DND-41 (cell line): ENCODE data around the gene TMPRSS11D.

Experiments
- ATAC-seq: fragments of 200-7000 bp; cut with Tn5 transposase; 3 replicates; pipeline ENCODE4 v1.9.1; 2021; ENCODE audit warnings: low read depth; ENCODE audit not compliant: insufficient read depth
- DNase-seq: peaks from one replicate; pipeline ENCODE4 v3.0.0-alpha.2; 2020
- H2AFZ ChIP-seq: 2 replicates; pipeline ENCODE4 v1.6.0; 2012; ENCODE audit warnings: low read depth, low read length
- H3K27ac ChIP-seq: 2 replicates; pipeline ENCODE4 v1.5.1; 2012; ENCODE audit warnings: low read length, inconsistent platforms
- H3K27me3 ChIP-seq: fragments of 200-600 bp; sonication (generic); 2 replicates; pipeline ENCODE4 v1.6.0; 2012; ENCODE audit warnings: low read length, mild to moderate bottlenecking, inconsistent platforms; ENCODE audit not compliant: insufficient read depth, poor library complexity
- H3K36me3 ChIP-seq: 2 replicates; pipeline ENCODE4 v1.5.1; 2012; ENCODE audit warnings: low read length, inconsistent platforms; ENCODE audit not compliant: insufficient read depth
- H3K4me1 ChIP-seq: 2 replicates; pipeline ENCODE4 v1.5.1; 2012; ENCODE audit warnings: mild to moderate bottlenecking, low read length; ENCODE audit not compliant: insufficient read depth
- H3K4me2 ChIP-seq: 2 replicates; pipeline ENCODE4 v1.6.0; 2012; ENCODE audit warnings: mild to moderate bottlenecking, moderate library complexity, low read length, inconsistent platforms; ENCODE audit not compliant: insufficient read depth
- H3K4me3 ChIP-seq, 2 experiments: fragments of 200-600 bp in 1 of 2; shearing (Covaris generic) in 1 of 2; 2 replicates each; pipeline ENCODE4 v1.5.1; 2012 to 2016; ENCODE audit warnings: inconsistent platforms in 2 of 2, low read length in 2 of 2, mild to moderate bottlenecking in 2 of 2, low read depth in 1 of 2, moderate library complexity in 1 of 2
- H3K79me2 ChIP-seq: 2 replicates; pipeline ENCODE4 v1.6.0; 2012; ENCODE audit warnings: low read length, inconsistent platforms; ENCODE audit not compliant: insufficient read depth
- H3K9ac ChIP-seq: 2 replicates; pipeline ENCODE4 v1.6.0; 2012; ENCODE audit warnings: low read depth, mild to moderate bottlenecking, inconsistent platforms, low read length, moderate library complexity
- H3K9me3 ChIP-seq: 2 replicates; pipeline ENCODE4 v1.5.1; 2012; ENCODE audit warnings: low read length, moderate library complexity, mild to moderate bottlenecking, inconsistent platforms; ENCODE audit not compliant: insufficient read depth, severe bottlenecking
- H4K20me1 ChIP-seq: 2 replicates; pipeline ENCODE4 v1.6.0; 2012; ENCODE audit warnings: low read length; ENCODE audit not compliant: insufficient read depth
- CTCF ChIP-seq: IDR thresholded peaks from 2 replicates; pipeline ENCODE4 v1.5.1; 2012; ENCODE audit warnings: borderline replicate concordance, low read length, moderate library complexity, mild to moderate bottlenecking; ENCODE audit not compliant: poor library complexity, severe bottlenecking; ENCODE audit errors: extremely low read depth
- EZH2 ChIP-seq: IDR thresholded peaks from 3 replicates; pipeline ENCODE4 v1.6.1; 2012; ENCODE audit warnings: borderline replicate concordance, low read depth, mild to moderate bottlenecking, moderate library complexity, low read length, inconsistent platforms; ENCODE audit not compliant: severe bottlenecking

TMPRSS11D gene

GRCh38 chr4:67883902-67884301 is at the start of gene TMPRSS11D:
Gene TMPRSS11D, minus strand, starts transcription at chr4:67884002. Its CDS starts 69 bp downstream, at chr4:67883933.
- Histone ChIP-seq H4K20me1 (no peaks in the 10 kb centered on the region), H3K27ac (no peak within 1 kb of the TSS), H3K4me3 (no peak within 1 kb of the TSS), H3K9ac (no peak within 1 kb of the TSS), H3K79me2 (no peaks in the 10 kb centered on the region), H3K36me3 (no peaks in the 10 kb centered on the region), H2AFZ (no peak within 1 kb of the TSS), H3K9me3 (no peaks in the 10 kb centered on the region), H3K4me1 (no peaks in the 10 kb centered on the region), H3K27me3 (no peaks in the 10 kb centered on the region), H3K4me2 (no peak within 1 kb of the TSS)
- no peak for TF ChIP-seq EZH2
- TF ChIP-seq CTCF: no peak
- ATAC-seq (no peak), DNase-seq (no peak)

GRCh38 chr4:67933038-67933437 is 49.2 kb upstream of the TMPRSS11D start:
- peaks cover 28% of the 10 kb centered on the region for H3K4me1 ChIP-seq

GRCh38 chr4:67931256-67931655 is 47.5 kb upstream of the TMPRSS11D start:
- TF ChIP-seq EZH2 (no peak), CTCF (no peak)
- H3K9me3 ChIP-seq: peaks cover 10% of the 10 kb centered on the region
- no peak overlapping the region for H3K9ac ChIP-seq
- no peak overlapping the region for H2AFZ ChIP-seq
- no peak overlapping the region for H3K4me2 ChIP-seq
- no peaks in the 10 kb centered on the region for H4K20me1 ChIP-seq
- peaks cover 28% of the 10 kb centered on the region for H3K4me1 ChIP-seq
- no peak overlapping the region for H3K27ac ChIP-seq
- DNase-seq (no peak), ATAC-seq (no peak)
- H3K36me3 ChIP-seq: no peaks in the 10 kb centered on the region
- H3K27me3 ChIP-seq: no peaks in the 10 kb centered on the region
- no peaks in the 10 kb centered on the region for H3K79me2 ChIP-seq
- no peak overlapping the region for H3K4me3 ChIP-seq

More at GRCh38 chr4:67933038-67933437, 49.2 kb upstream of the TMPRSS11D start:
- TF ChIP-seq EZH2: no peak
- no peak for TF ChIP-seq CTCF
- no peaks in the 10 kb centered on the region for H3K79me2 ChIP-seq
- H3K4me2 ChIP-seq: no peak overlapping the region
- no peaks in the 10 kb centered on the region for H3K27me3 ChIP-seq
- H3K9me3 ChIP-seq: no peaks in the 10 kb centered on the region
- no peak overlapping the region for H2AFZ ChIP-seq
- no peak for DNase-seq
- ATAC-seq: no peak
- no peak overlapping the region for H3K4me3 ChIP-seq
- no peaks in the 10 kb centered on the region for H3K36me3 ChIP-seq
- H3K9ac ChIP-seq: no peak overlapping the region
- H3K27ac ChIP-seq: no peak overlapping the region
- H4K20me1 ChIP-seq: no peaks in the 10 kb centered on the region

GRCh38 chr4:67929426-67929825 is 45.6 kb upstream of the TMPRSS11D start:
- Histone ChIP-seq H3K4me1 (peaks cover 11% of the 10 kb centered on the region), H3K4me2 (no peak overlapping the region), H4K20me1 (no peaks in the 10 kb centered on the region), H3K9me3 (peaks cover 10% of the 10 kb centered on the region), H3K9ac (no peak overlapping the region), H3K27ac (no peak overlapping the region), H3K36me3 (no peaks in the 10 kb centered on the region), H3K27me3 (no peaks in the 10 kb centered on the region), H3K4me3 (no peak overlapping the region), H3K79me2 (no peaks in the 10 kb centered on the region), H2AFZ (no peak overlapping the region)
- ATAC-seq: no peak
- no peak for DNase-seq
- no peak for TF ChIP-seq EZH2
- no peak for TF ChIP-seq CTCF
